Measurements from ENCODE around the gene BRCC3. TPM values are rescaled to one million over a fixed set of nuclear protein-coding genes. Genes with fewer than 3 reads are reported as not detected.
A peak's percentile ranks its signal among the peaks of the same experiment; 100 is the strongest.

Gene BRCC3
- total RNA-seq, 6 donors from 2014 or later = 11.6 to 21.0 (median 16.1) TPM

DNA sequence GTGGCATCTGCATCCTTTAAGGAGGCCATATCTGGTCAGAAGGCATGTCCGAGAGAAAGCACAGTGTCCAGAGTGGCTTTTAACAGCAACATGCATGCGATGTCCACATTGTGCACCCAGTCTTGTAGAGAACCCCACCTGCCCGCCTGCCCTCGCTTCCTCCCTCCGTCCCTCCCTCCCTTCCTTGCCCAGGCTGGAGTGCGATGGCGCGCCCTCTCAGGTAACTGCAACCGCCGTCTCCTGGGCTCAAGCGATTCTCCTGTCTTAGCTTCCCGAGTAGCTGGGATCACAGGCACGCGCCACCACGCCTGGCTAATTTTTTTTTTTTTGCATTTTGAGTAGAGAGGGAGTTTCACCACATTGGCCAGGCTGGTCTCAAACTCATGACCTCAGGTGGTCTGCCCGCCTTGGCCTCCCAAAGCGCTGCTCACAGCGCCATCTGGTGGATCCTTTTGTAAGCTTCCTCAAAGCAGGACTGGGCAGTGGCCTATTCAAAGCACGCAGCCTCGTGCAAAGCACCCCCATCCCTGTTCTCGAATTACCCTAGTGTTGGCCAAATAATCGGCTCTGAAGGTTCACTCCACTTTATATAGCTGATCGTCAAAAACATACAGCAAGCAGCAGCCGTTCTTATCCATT, 15.0 kb downstream of the BRCC3 start:
- 74 to 94% methylated on average over 18 to 24 of the region's 24 CpGs for WGBS, 2 donors
- Histone ChIP-seq H3K4me3 (no peak overlapping the region), H3K27ac (no peak overlapping the region), H3K9me3 (no peaks in the 10 kb centered on the region), H3K27me3 (no peaks in the 10 kb centered on the region), H3K36me3 (peaks cover 0 to 11% (median 5%) of the 10 kb centered on the region in 4 donors), H3K4me1 (no peaks in the 10 kb centered on the region)
- TF ChIP-seq POLR2A (IDR thresholded peaks at IDR 0.05) (no peak), POLR2AphosphoS5 (IDR thresholded peaks at IDR 0.05) (no peak)
- TF ChIP-seq, protein P1, sequence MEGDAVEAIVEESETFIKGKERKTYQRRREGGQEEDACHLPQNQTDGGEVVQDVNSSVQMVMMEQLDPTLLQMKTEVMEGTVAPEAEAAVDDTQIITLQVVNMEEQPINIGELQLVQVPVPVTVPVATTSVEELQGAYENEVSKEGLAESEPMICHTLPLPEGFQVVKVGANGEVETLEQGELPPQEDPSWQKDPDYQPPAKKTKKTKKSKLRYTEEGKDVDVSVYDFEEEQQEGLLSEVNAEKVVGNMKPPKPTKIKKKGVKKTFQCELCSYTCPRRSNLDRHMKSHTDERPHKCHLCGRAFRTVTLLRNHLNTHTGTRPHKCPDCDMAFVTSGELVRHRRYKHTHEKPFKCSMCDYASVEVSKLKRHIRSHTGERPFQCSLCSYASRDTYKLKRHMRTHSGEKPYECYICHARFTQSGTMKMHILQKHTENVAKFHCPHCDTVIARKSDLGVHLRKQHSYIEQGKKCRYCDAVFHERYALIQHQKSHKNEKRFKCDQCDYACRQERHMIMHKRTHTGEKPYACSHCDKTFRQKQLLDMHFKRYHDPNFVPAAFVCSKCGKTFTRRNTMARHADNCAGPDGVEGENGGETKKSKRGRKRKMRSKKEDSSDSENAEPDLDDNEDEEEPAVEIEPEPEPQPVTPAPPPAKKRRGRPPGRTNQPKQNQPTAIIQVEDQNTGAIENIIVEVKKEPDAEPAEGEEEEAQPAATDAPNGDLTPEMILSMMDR (IDR thresholded peaks at IDR 0.05) = peak; percentile 27 to 47 (median 36)
- no peak for DNase-seq
- ATAC-seq (ENCODE audit: low FRiP score in 2 of 2) = peak in 1 of 2 donors; percentile 54

DNA sequence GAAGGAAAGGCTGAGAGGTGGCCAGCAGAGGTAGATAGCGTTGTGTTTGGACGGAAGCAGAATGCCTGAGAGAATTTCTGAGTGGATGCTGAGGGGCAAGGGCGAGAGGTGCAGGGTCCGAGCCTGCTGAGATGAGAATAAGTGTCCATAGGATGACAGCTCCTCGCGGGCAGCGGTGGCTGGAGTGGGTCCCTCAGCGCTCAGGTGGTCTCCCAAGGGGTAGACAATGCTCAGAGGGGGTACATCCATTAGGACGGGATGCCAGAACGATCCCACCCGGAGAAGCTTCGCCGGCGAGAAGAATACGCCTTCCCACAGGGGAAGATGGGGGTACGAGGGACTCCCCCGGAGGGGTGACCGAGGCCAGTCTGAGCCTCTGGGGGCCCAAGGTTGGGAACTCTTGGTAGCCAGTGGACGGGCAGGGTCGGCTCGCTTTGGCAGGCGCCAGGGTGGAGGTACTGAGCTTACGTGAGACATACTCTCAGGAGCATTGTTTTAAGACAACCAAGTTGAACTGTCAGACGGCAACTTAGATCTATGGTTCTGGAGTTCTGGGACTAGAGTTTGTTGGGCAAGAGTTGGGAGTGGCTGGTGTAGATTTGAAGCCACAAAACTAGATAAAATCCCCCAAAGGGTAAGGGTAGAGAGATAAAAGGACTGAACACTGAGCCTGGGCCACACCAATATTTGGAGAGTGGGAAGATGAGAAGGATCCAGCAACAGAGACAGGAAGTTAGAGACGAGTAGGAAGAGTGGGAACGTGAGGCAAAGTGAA, 15.8 kb downstream of the BRCC3 start:
- H3K27me3 ChIP-seq = no peaks in the 10 kb centered on the region
- H3K4me3 ChIP-seq = no peak overlapping the region
- no peaks in the 10 kb centered on the region for H3K9me3 ChIP-seq
- H3K4me1 ChIP-seq = no peaks in the 10 kb centered on the region
- H3K27ac ChIP-seq = no peak overlapping the region
- TF ChIP-seq EP300 (IDR thresholded peaks at IDR 0.05) (no peak), POLR2AphosphoS5 (IDR thresholded peaks at IDR 0.05) (no peak)
- TF ChIP-seq, protein P1 (IDR thresholded peaks at IDR 0.05) = no peak
- WGBS, 2 donors = 85 to 92% methylated on average over 8 to 26 of the region's 26 CpGs
- H3K36me3 ChIP-seq = peaks cover 0 to 12% (median 5%) of the 10 kb centered on the region in 4 donors
- ATAC-seq (ENCODE audit: low FRiP score in 2 of 2) (no peak), DNase-seq (peak in 1 of 2 donors; percentile 25)

DNA sequence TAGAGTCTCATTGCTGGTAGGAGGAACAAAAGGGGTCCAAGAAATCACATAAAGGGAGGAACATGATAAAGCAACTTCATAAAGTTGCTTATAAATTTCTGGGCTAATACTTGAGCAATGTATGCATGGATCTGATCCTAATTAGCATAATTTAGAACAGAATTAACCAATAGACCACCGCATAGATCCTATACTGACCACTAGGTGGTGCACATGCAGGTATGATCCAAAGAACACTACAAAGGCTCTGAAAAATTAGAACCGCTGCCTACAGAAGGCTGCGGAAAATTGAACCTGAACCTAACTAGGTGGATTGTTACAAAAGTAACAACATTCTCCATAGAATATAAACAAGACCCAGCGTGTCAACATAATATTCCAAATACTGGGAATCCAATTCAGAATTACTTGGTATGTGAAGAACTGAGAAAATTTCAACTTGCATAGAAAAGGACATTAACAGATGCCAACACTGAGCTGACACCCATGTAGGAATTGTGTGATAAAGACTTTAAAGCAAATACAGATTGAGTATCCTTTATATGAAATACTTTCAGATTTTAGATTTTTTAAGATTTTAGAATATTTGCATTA, 23.3 kb downstream of the BRCC3 start:
- H3K9me3 ChIP-seq = no peaks in the 10 kb centered on the region
- WGBS, 2 donors = 26 to 36% methylated on average over 4 of the region's 4 CpGs
- no peaks in the 10 kb centered on the region for H3K4me1 ChIP-seq
- DNase-seq (no peak), ATAC-seq (ENCODE audit: low FRiP score in 2 of 2) (peak in 1 of 2 donors; percentile 65)
- H3K27ac ChIP-seq = no peak overlapping the region
- no peaks in the 10 kb centered on the region for H3K27me3 ChIP-seq
- H3K4me3 ChIP-seq = no peak overlapping the region
- TF ChIP-seq EP300 (IDR thresholded peaks at IDR 0.05) = no peak
- TF ChIP-seq, protein P1 (IDR thresholded peaks at IDR 0.05) = peak in 4 of 6 experiments; percentile 40 to 54 (median 44)
- peaks cover 0 to 7% (median 3%) of the 10 kb centered on the region in 4 donors for H3K36me3 ChIP-seq

DNA sequence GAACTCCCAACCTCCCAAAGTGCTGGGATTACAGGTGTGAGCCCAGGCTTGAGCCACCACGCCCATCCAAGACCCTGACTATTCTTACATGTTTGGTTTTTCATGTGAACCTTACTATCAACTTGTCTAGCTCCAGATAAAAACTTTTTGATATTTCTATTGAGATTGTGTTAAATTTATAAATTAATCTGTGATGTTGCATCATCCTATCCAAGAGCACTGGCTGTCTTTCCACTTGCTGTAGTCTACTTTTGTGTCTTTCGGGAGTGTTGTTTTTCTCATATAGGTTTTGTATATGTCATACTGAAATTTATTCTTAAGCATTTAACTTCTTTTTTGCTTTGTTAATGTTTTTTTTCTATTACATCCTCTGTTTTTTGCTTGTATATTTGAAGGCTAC, 34.6 kb downstream of the BRCC3 start:
- ATAC-seq (ENCODE audit: low FRiP score in 2 of 2) (no peak), DNase-seq (no peak)
- Histone ChIP-seq H3K4me1 (no peaks in the 10 kb centered on the region), H3K9me3 (no peaks in the 10 kb centered on the region), H3K27ac (no peak overlapping the region), H3K4me3 (no peak overlapping the region), H3K36me3 (no peaks in the 10 kb centered on the region), H3K27me3 (no peaks in the 10 kb centered on the region)
- WGBS, 2 donors = 84 to 100% methylated on average over 2 of the region's 2 CpGs
- no peak for TF ChIP-seq EP300 (IDR thresholded peaks at IDR 0.05)
- no peak for TF ChIP-seq POLR2A (IDR thresholded peaks at IDR 0.05)
- TF ChIP-seq, protein P1 (IDR thresholded peaks at IDR 0.05) = no peak
- no peak for TF ChIP-seq POLR2AphosphoS5 (IDR thresholded peaks at IDR 0.05)
